Gastrocnemius medialis (tissue), 4 donors: ENCODE results near the gene TDRD3. TPM values are rescaled to one million over a fixed set of nuclear protein-coding genes. Genes with fewer than 3 reads are reported as not detected.

Source experiments
- ATAC-seq, 2 donors: fragments of 150-250 bp; one replicate each; pipeline ENCODE4 v1.9.1; 2016
- DNase-seq, 2 donors: peaks; one replicate each; pipeline ENCODE4 v3.0.0-alpha.2; 2019
- H3K27ac ChIP-seq, 4 donors: fragments of 200-600 bp; sonication (generic); 1 replicate in 1 of 4; 2 replicates in 3 of 4; pipeline ENCODE4 v1.5.1; 2016 to 2018; ENCODE audit warnings: mild to moderate bottlenecking in 2 of 4, moderate library complexity in 1 of 4
- H3K27me3 ChIP-seq, 3 donors: fragments of 200-600 bp; sonication (generic) in 2 of 3; 1 replicate in 1 of 3; 2 replicates in 2 of 3; pipeline versions ENCODE4 v1.5.1 to v1.6.0; 2016 to 2019; ENCODE audit warnings: mild to moderate bottlenecking in 1 of 3, moderate library complexity in 1 of 3
- H3K36me3 ChIP-seq, 2 donors: fragments of 200-600 bp; sonication (generic) in 1 of 2; one replicate each; pipeline ENCODE4 v1.5.1; 2017 to 2018
- H3K4me1 ChIP-seq, 2 donors: fragments of 200-600 bp; sonication (generic) in 1 of 2; one replicate each; pipeline ENCODE4 v1.5.1; 2016 to 2017; ENCODE audit warnings: mild to moderate bottlenecking in 2 of 2
- H3K4me3 ChIP-seq, 4 donors: fragments of 200-600 bp; sonication (generic) in 3 of 4; 1 replicate in 1 of 4; 2 replicates in 3 of 4; pipeline ENCODE4 v1.5.1; 2016 to 2019; ENCODE audit warnings: mild to moderate bottlenecking in 2 of 4
- H3K9me3 ChIP-seq, 3 donors: fragments of 200-600 bp; sonication (generic) in 2 of 3; 1 replicate in 1 of 3; 2 replicates in 2 of 3; pipeline ENCODE4 v1.5.1; 2016 to 2019
- POLR2A ChIP-seq, 2 donors: fragments of 450-650 bp; IDR thresholded peaks; one replicate each; pipeline ENCODE4 v1.6.1; 2017; ENCODE audit warnings: antibody characterized with exemption in 2 of 2, mild to moderate bottlenecking in 2 of 2, moderate library complexity in 2 of 2
- in situ Hi-C, 4 donors: fragments of 200-750 bp; cut with MboI; loops; one replicate each; pipeline versions ENCODE4 v1.15.0 to v1.8.0; 2017; ENCODE audit warnings: low sequenced_read_pairs in 4 of 4
- intact Hi-C: fragments of 100-400 bp; cut with DNase I; formaldehyde crosslinking; loops from one replicate; pipeline ENCODE4 v1.15.1; 2023; ENCODE audit warnings: low total_unique reads
- total RNA-seq, 4 donors: library from RNA; depleted of rRNA; stranded (reverse); fragments of >200 nt; gene quantifications; one replicate each; pipeline versions ENCODE4 v1.1.0 to v1.2.3, GENCODE V29; 2016
- TF ChIP-seq, protein P1 (sequence below), 5 experiments: fragments of 450-650 bp in 3 of 5; fragments of 200-600 bp in 2 of 5; sonication (generic) in 2 of 5; IDR thresholded peaks in 4 of 5; conservative IDR thresholded peaks in 1 of 5; 1 replicate in 4 of 5; 2 replicates in 1 of 5; pipeline ENCODE4 v1.5.1; 2016 to 2019; ENCODE audit warnings: antibody characterized with exemption in 5 of 5, mild to moderate bottlenecking in 3 of 5, moderate library complexity in 3 of 5

TDRD3 gene
- total RNA-seq, 4 donors from 2014 or later, result 13.1 to 37.8 (median 17.7) TPM

DNA sequence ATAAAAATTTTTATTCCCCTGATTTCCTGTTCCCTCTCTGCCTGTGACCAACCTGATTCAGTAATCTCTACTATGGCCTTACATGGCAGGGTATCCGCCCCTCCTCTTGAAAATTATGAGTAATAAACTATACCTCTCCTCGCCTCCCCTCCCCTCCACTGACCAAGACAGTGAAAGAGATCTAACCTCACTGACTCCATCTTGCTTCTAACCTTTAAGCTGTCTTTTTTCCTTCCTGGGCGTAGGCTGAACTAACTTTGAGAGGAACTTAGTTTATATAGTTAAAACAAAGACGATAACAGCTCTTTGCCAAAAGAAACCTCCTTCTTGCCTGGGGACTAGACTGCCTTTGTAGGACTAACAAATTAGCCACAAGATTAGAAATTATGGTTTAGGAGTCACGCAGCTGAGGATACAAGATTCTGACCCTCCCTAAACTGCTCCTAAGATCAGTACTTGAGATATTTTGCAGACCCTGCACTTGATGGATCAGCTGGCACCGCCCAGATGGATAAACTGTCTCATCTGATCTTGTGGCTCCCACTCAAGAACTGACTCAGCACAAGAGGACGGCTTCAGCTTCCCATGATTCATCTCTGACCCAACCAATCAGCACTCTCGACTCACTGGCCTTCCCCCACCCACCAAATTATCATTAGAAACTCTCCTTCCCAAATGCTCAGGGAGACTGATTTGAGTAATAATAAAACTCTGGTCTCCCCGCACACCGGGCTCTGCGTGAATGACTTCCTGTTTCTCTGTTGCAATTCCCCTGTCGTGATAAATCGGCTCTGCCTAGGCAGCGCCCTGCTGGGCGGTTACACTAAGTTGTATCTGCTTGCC, 187.1 kb downstream of the TDRD3 start:
- Histone ChIP-seq H3K4me1 (no peaks in the 10 kb centered on the region), H3K4me3 (no peak overlapping the region), H3K9me3 (no peaks in the 10 kb centered on the region), H3K36me3 (no peaks in the 10 kb centered on the region), H3K27ac (peak overlapping the region in 3 of 4 donors; percentile 1 to 59 (median 35)), H3K27me3 (no peaks in the 10 kb centered on the region)
- DNase-seq, result peak in 1 of 2 donors; percentile 20
- no peak for ATAC-seq
- TF ChIP-seq POLR2A (IDR thresholded peaks at IDR 0.05), result no peak
- TF ChIP-seq, protein P1, sequence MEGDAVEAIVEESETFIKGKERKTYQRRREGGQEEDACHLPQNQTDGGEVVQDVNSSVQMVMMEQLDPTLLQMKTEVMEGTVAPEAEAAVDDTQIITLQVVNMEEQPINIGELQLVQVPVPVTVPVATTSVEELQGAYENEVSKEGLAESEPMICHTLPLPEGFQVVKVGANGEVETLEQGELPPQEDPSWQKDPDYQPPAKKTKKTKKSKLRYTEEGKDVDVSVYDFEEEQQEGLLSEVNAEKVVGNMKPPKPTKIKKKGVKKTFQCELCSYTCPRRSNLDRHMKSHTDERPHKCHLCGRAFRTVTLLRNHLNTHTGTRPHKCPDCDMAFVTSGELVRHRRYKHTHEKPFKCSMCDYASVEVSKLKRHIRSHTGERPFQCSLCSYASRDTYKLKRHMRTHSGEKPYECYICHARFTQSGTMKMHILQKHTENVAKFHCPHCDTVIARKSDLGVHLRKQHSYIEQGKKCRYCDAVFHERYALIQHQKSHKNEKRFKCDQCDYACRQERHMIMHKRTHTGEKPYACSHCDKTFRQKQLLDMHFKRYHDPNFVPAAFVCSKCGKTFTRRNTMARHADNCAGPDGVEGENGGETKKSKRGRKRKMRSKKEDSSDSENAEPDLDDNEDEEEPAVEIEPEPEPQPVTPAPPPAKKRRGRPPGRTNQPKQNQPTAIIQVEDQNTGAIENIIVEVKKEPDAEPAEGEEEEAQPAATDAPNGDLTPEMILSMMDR (IDR thresholded peaks at IDR 0.05 in 4 of 5, conservative IDR thresholded peaks at IDR 0.05 in 1 of 5), result no peak
- in situ Hi-C loops (no loop called here), intact Hi-C loops (no loop called here)

DNA sequence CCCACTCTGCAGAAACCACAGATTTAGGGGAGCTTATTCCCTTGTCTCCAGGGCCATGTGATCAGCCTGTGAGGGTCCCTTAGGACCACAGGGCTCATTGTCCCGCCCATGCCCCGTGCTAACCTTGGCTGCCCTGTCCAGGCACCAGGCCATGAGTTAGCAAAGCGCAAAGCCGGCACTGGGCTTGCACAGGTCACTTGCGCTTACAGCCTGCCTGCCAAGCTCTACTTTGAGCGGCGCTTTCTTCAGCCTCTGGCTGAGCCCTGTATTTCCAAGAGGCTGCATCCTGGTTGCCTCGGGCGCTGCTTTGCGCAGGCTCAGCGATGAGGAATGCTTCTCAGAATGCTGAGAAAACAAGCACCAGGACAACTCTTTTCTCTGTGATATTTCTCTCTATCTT, 188.0 kb downstream of the TDRD3 start:
- no peak overlapping the region for H3K27ac ChIP-seq
- H3K4me1 ChIP-seq, result no peaks in the 10 kb centered on the region
- H3K4me3 ChIP-seq, result no peak overlapping the region
- H3K27me3 ChIP-seq, result no peaks in the 10 kb centered on the region
- DNase-seq, result peak in 1 of 2 donors; percentile 20
- in situ Hi-C loops (no loop called here), intact Hi-C loops (no loop called here)
- no peaks in the 10 kb centered on the region for H3K9me3 ChIP-seq
- no peak for ATAC-seq
- no peak for TF ChIP-seq POLR2A (IDR thresholded peaks at IDR 0.05)
- TF ChIP-seq, protein P1 (IDR thresholded peaks at IDR 0.05 in 4 of 5, conservative IDR thresholded peaks at IDR 0.05 in 1 of 5), result no peak
- no peaks in the 10 kb centered on the region for H3K36me3 ChIP-seq

DNA sequence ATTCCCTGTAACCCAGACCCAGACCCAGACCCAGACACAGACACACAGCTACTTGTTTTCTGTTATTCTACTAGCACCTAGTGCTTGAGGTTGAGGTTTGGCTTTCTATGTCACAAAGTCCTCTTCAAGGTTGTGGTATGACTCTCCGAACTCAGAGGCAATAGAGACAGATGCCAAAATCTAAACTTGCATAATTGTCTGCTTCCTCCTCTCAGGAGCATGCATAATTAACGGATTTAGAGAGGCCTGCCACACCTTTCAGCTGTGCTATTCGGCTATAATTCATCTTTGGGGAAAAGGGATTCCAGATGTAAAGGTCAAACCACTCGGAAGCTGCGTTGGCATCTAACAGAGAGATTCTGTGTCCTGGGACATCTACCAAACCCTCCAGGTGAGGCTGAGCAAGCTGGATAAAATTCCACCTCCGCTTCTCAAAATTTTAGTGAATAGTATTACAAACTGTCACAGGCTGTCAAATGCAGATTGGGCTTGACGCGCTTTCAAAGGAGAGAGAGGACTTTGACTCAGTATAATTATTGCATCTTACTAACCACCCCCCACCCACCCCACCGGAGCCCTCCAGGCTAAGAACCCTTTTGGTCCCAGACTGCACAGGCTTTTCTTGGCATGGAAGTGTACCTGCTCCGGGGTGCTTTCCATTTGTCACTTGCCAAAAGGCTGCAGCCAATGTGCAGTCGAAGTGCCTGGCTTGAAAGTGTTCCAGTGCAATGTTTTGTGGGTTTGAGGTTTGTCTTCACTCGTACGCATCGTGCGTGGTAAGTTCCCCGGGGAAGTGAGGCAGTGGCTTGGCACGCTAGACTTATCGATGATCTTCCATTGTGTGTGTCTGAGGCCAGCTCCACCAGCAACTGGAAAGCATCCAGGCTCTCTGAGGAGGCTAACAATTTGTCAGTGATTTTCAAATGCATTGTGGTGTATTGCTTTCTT, 194.1 kb downstream of the TDRD3 start:
- Histone ChIP-seq H3K9me3 (no peaks in the 10 kb centered on the region), H3K27me3 (no peaks in the 10 kb centered on the region), H3K27ac (no peak overlapping the region), H3K4me1 (no peaks in the 10 kb centered on the region), H3K36me3 (no peaks in the 10 kb centered on the region), H3K4me3 (no peak overlapping the region)
- ATAC-seq, result no peak
- TF ChIP-seq, protein P1 (IDR thresholded peaks at IDR 0.05 in 4 of 5, conservative IDR thresholded peaks at IDR 0.05 in 1 of 5), result no peak
- no peak for TF ChIP-seq POLR2A (IDR thresholded peaks at IDR 0.05)
- no peak for DNase-seq
- intact Hi-C loops (no loop called here), in situ Hi-C loops (no loop called here)

GRCh38 chr13:60603049-60603448, 206.0 kb downstream of the TDRD3 start:
- Histone ChIP-seq H3K27ac (no peak overlapping the region), H3K9me3 (no peaks in the 10 kb centered on the region), H3K27me3 (no peaks in the 10 kb centered on the region), H3K36me3 (no peaks in the 10 kb centered on the region), H3K4me3 (no peak overlapping the region), H3K4me1 (no peaks in the 10 kb centered on the region)
- TF ChIP-seq, protein P1 (IDR thresholded peaks at IDR 0.05 in 4 of 5, conservative IDR thresholded peaks at IDR 0.05 in 1 of 5), result no peak
- TF ChIP-seq POLR2A (IDR thresholded peaks at IDR 0.05), result no peak
- DNase-seq (no peak), ATAC-seq (no peak)
- intact Hi-C loops, result no loop called here
- in situ Hi-C loops, result no loop called here
